SK-N-MC (cell line): Measurements from ENCODE around the gene NXPE3.
A peak's percentile ranks its signal among the peaks of the same experiment; 100 is the strongest.

Experiments
- DNase-seq: peaks from one replicate; pipeline ENCODE4 v3.0.0-alpha.2; 2011; ENCODE audit warnings: low read depth, low spot score
- H3K27ac ChIP-seq: fragments of 200-600 bp; sonication (generic); 2 replicates; pipeline ENCODE4 v1.5.1; 2016; ENCODE audit warnings: mixed run types
- H3K36me3 ChIP-seq: fragments of 200-600 bp; sonication (generic); 2 replicates; pipeline ENCODE4 v1.6.1; 2017; ENCODE audit warnings: antibody characterized with exemption, low read length, mixed read lengths; ENCODE audit not compliant: insufficient read depth
- H3K4me3 ChIP-seq: fragments of 200-600 bp; sonication (generic); 2 replicates; pipeline ENCODE4 v1.5.1; 2016
- H3K9ac ChIP-seq: fragments of 200-600 bp; sonication (generic); 2 replicates; pipeline ENCODE4 v1.8.0; 2017; ENCODE audit warnings: mixed run types, mixed read lengths; ENCODE audit not compliant: insufficient read length
- H3K9me3 ChIP-seq: fragments of 200-600 bp; sonication (generic); 2 replicates; pipeline ENCODE4 v1.6.1; 2017; ENCODE audit warnings: low read depth, mild to moderate bottlenecking, antibody characterized with exemption, low read length, moderate library complexity, mixed read lengths
- EZH2 ChIP-seq: fragments of 200-600 bp; sonication (generic); IDR thresholded peaks from one replicate; pipeline ENCODE4 v1.6.1; 2017; ENCODE audit warnings: antibody characterized with exemption
- FOXP2 ChIP-seq: optimal IDR thresholded peaks from 2 replicates; pipeline ENCODE3; 2011; ENCODE audit warnings: mild to moderate bottlenecking, moderate library complexity; ENCODE audit not compliant: insufficient read depth; ENCODE audit errors: extremely low read length, control extremely low read depth
- POLR2AphosphoS5 ChIP-seq: IDR thresholded peaks from 2 replicates; pipeline ENCODE4 v1.6.1; 2012; ENCODE audit warnings: mild to moderate bottlenecking, low read depth, low read length, borderline replicate concordance

Gene NXPE3

GRCh38 chr3:101809178-101810021, 30.4 kb downstream of the NXPE3 start:
- TF ChIP-seq POLR2AphosphoS5 (no peak; the same call in 1 of the 2 replicates), FOXP2 (no peak), EZH2 (no peak)
- Histone ChIP-seq H3K9me3 (no peaks in the 10 kb centered on the region), H3K4me3 (peak overlapping the region; percentile 5; the same call in 1 of the 2 replicates), H3K27ac (peak overlapping the region; percentile 87), H3K9ac (peak overlapping the region; percentile 16), H3K36me3 (no peaks in the 10 kb centered on the region)
- DNase-seq: peak; percentile 72

GRCh38 chr3:101810022-101810418, 31.0 kb downstream of the NXPE3 start:
- Histone ChIP-seq H3K36me3 (no peaks in the 10 kb centered on the region), H3K9me3 (no peaks in the 10 kb centered on the region), H3K9ac (peak overlapping the region; percentile 16), H3K27ac (peak overlapping the region; percentile 87), H3K4me3 (no peak overlapping the region)
- TF ChIP-seq POLR2AphosphoS5: no peak
- TF ChIP-seq EZH2: no peak
- no peak for TF ChIP-seq FOXP2
- DNase-seq: no peak

GRCh38 chr3:101811875-101812274, 32.9 kb downstream of the NXPE3 start:
- no peak for TF ChIP-seq POLR2AphosphoS5
- no peak for TF ChIP-seq FOXP2
- no peak for TF ChIP-seq EZH2
- Histone ChIP-seq H3K27ac (no peak overlapping the region), H3K9me3 (no peaks in the 10 kb centered on the region), H3K4me3 (no peak overlapping the region), H3K9ac (no peak overlapping the region), H3K36me3 (no peaks in the 10 kb centered on the region)
- no peak for DNase-seq

- Histone ChIP-seq H3K36me3 (peaks cover 3% of the 10 kb centered on the region; the same call in 1 of the 2 replicates), H3K4me3 (no peak overlapping the region), H3K9ac (peak overlapping the region; percentile 3), H3K9me3 (no peaks in the 10 kb centered on the region), H3K27ac (peak overlapping the region; percentile 47; the same call in 1 of the 2 replicates)
- no peak for DNase-seq
- TF ChIP-seq POLR2AphosphoS5: no peak
- no peak for TF ChIP-seq EZH2
- TF ChIP-seq FOXP2: no peak
Observed at GRCh38 chr3:101812895-101813294, 33.9 kb downstream of the NXPE3 start.

GRCh38 chr3:101813817-101814440, 34.9 kb downstream of the NXPE3 start:
- TF ChIP-seq EZH2 (no peak), FOXP2 (no peak), POLR2AphosphoS5 (no peak)
- DNase-seq: peak; percentile 61
- peaks cover 3% of the 10 kb centered on the region; the same call in 1 of the 2 replicates for H3K36me3 ChIP-seq
- H3K9ac ChIP-seq: peak overlapping the region; percentile 35
- peak overlapping the region; percentile 70 for H3K27ac ChIP-seq
- peak overlapping the region; percentile 44 for H3K4me3 ChIP-seq
- no peaks in the 10 kb centered on the region for H3K9me3 ChIP-seq

GRCh38 chr3:101814835-101815234, 35.8 kb downstream of the NXPE3 start:
- Histone ChIP-seq H3K36me3 (peaks cover 3% of the 10 kb centered on the region), H3K4me3 (no peak overlapping the region), H3K9me3 (no peaks in the 10 kb centered on the region), H3K9ac (no peak overlapping the region), H3K27ac (peak overlapping the region; percentile 70)
- TF ChIP-seq EZH2: no peak
- no peak for DNase-seq

- no peaks in the 10 kb centered on the region for H3K9me3 ChIP-seq
- no peak overlapping the region for H3K9ac ChIP-seq
- H3K36me3 ChIP-seq: peaks cover 7% of the 10 kb centered on the region
- DNase-seq: no peak
- TF ChIP-seq POLR2AphosphoS5: no peak
- no peak for TF ChIP-seq EZH2
- TF ChIP-seq FOXP2: no peak
- no peak overlapping the region for H3K4me3 ChIP-seq
- H3K27ac ChIP-seq: no peak overlapping the region
Observed at GRCh38 chr3:101816215-101817149, 37.5 kb downstream of the NXPE3 start.

GRCh38 chr3:101817992-101818391, 39.0 kb downstream of the NXPE3 start:
- Histone ChIP-seq H3K9me3 (no peaks in the 10 kb centered on the region), H3K36me3 (peaks cover 7% of the 10 kb centered on the region), H3K9ac (no peak overlapping the region), H3K4me3 (no peak overlapping the region), H3K27ac (no peak overlapping the region)
- TF ChIP-seq FOXP2 (no peak), POLR2AphosphoS5 (no peak), EZH2 (no peak)
- no peak for DNase-seq
